SU-DHL-6 (cell line): ENCODE data around the gene PPP1R12B.

Source experiments
- H2AFZ ChIP-seq: fragments of 200-600 bp; sonication (generic); 2 replicates; pipeline ENCODE4 v1.6.1; 2014; ENCODE audit warnings: low read depth, mild to moderate bottlenecking, moderate library complexity, mixed read lengths, antibody characterized with exemption, low read length; ENCODE audit not compliant: severe bottlenecking
- H3F3A ChIP-seq: fragments of 200-600 bp; shearing (Covaris generic); 2 replicates; pipeline ENCODE4 v1.6.0; 2016; ENCODE audit warnings: antibody characterized with exemption, mild to moderate bottlenecking; ENCODE audit not compliant: insufficient read depth
- H3K27ac ChIP-seq: fragments of 200-600 bp; sonication (generic); 2 replicates; pipeline ENCODE4 v1.5.1; 2016; ENCODE audit warnings: low read depth, mild to moderate bottlenecking, low read length, moderate library complexity, mixed read lengths
- H3K27me3 ChIP-seq: fragments of 200-600 bp; sonication (generic), shearing (Covaris generic); 2 replicates; pipeline ENCODE4 v1.6.0; 2014; ENCODE audit warnings: mild to moderate bottlenecking, low read length
- H3K36me3 ChIP-seq: fragments of 200-600 bp; sonication (generic); 2 replicates; pipeline ENCODE4 v1.6.1; 2014; ENCODE audit warnings: mild to moderate bottlenecking, low read length, mixed read lengths
- H3K4me2 ChIP-seq: fragments of 300-600, 200-600 bp; shearing (Covaris generic), sonication (generic); 2 replicates; pipeline ENCODE4 v1.6.0; 2014; ENCODE audit warnings: low read length, low read depth, mild to moderate bottlenecking; ENCODE audit not compliant: poor library complexity, severe bottlenecking
- H3K4me3 ChIP-seq: fragments of 200-600 bp; sonication (generic); 2 replicates; pipeline ENCODE4 v1.5.1; 2014; ENCODE audit warnings: antibody characterized with exemption, low read length, mild to moderate bottlenecking, mixed read lengths; ENCODE audit not compliant: insufficient read depth, poor library complexity, severe bottlenecking
- H3K79me2 ChIP-seq: fragments of 200-600 bp; sonication (generic); 2 replicates; pipeline ENCODE4 v1.6.1; 2014; ENCODE audit warnings: mild to moderate bottlenecking, low read length, moderate library complexity; ENCODE audit not compliant: insufficient read depth
- H3K9ac ChIP-seq: fragments of 200-600 bp; sonication (generic); 2 replicates; pipeline ENCODE4 v1.7.0; 2014; ENCODE audit warnings: mild to moderate bottlenecking, low read length
- H3K9me2 ChIP-seq: fragments of 200-600 bp; sonication (generic); replicated peaks from 2 replicates; pipeline ENCODE4 v1.6.1; 2014; ENCODE audit warnings: low read length; ENCODE audit not compliant: insufficient read depth
- H3K9me3 ChIP-seq: fragments of 200-600 bp; sonication (generic); 2 replicates; pipeline ENCODE4 v1.6.1; 2014; ENCODE audit warnings: low read length, mixed read lengths; ENCODE audit not compliant: insufficient read depth
- H4K20me1 ChIP-seq: fragments of 200-600 bp; sonication (generic); 2 replicates; pipeline ENCODE4 v1.6.1; 2014; ENCODE audit warnings: low read depth, mild to moderate bottlenecking, antibody characterized with exemption, low read length, moderate library complexity, mixed read lengths
- CTCF ChIP-seq: fragments of 200-600 bp; sonication (generic); IDR thresholded peaks from one replicate; pipeline ENCODE4 v1.5.1; 2017; ENCODE audit warnings: antibody characterized with exemption, mild to moderate bottlenecking, low read length, moderate library complexity; ENCODE audit not compliant: insufficient read depth, poor library complexity, severe bottlenecking
- EZH2phosphoT487 ChIP-seq: fragments of 200-600 bp; sonication (generic), shearing (Covaris generic); conservative IDR thresholded peaks from 2 replicates; pipeline ENCODE4 v1.6.1; 2018; ENCODE audit warnings: mild to moderate bottlenecking, antibody characterized with exemption, low read length, moderate library complexity, mixed read lengths

PPP1R12B gene

GRCh38 chr1:202310746-202311145, 37.8 kb upstream of the PPP1R12B start:
- H4K20me1 ChIP-seq = no peaks in the 10 kb centered on the region
- no peak overlapping the region for H3K9ac ChIP-seq
- no peak overlapping the region for H3K4me2 ChIP-seq
- H3K79me2 ChIP-seq = no peaks in the 10 kb centered on the region
- H3K27me3 ChIP-seq = no peaks in the 10 kb centered on the region
- no peaks in the 10 kb centered on the region for H3F3A ChIP-seq
- H3K36me3 ChIP-seq = no peaks in the 10 kb centered on the region
- no peak overlapping the region for H3K27ac ChIP-seq
- H3K4me3 ChIP-seq = no peak overlapping the region
- H3K9me2 ChIP-seq = no peaks in the 10 kb centered on the region
- no peaks in the 10 kb centered on the region for H3K9me3 ChIP-seq
- no peak overlapping the region for H2AFZ ChIP-seq
- no peak for TF ChIP-seq EZH2phosphoT487

- no peak for TF ChIP-seq CTCF
- H3K9me3 ChIP-seq = no peaks in the 10 kb centered on the region
- H3F3A ChIP-seq = no peaks in the 10 kb centered on the region
- no peaks in the 10 kb centered on the region for H3K36me3 ChIP-seq
- no peaks in the 10 kb centered on the region for H3K9me2 ChIP-seq
- no peaks in the 10 kb centered on the region for H4K20me1 ChIP-seq
- no peak overlapping the region for H2AFZ ChIP-seq
- H3K27me3 ChIP-seq = no peaks in the 10 kb centered on the region
- H3K27ac ChIP-seq = no peak overlapping the region
- H3K4me2 ChIP-seq = no peak overlapping the region
- no peaks in the 10 kb centered on the region for H3K79me2 ChIP-seq
- no peak overlapping the region for H3K4me3 ChIP-seq
- no peak overlapping the region for H3K9ac ChIP-seq
Measured at GRCh38 chr1:202311875-202312635, 36.4 kb upstream of the PPP1R12B start.

GRCh38 chr1:202315576-202316168, 32.8 kb upstream of the PPP1R12B start:
- no peak overlapping the region for H3K4me2 ChIP-seq
- no peaks in the 10 kb centered on the region for H4K20me1 ChIP-seq
- no peaks in the 10 kb centered on the region for H3F3A ChIP-seq
- no peak overlapping the region for H3K27ac ChIP-seq
- no peak for TF ChIP-seq EZH2phosphoT487
- TF ChIP-seq CTCF = peak; percentile 92
- H3K9ac ChIP-seq = no peak overlapping the region
- no peaks in the 10 kb centered on the region for H3K9me3 ChIP-seq
- no peaks in the 10 kb centered on the region for H3K9me2 ChIP-seq
- H3K36me3 ChIP-seq = no peaks in the 10 kb centered on the region
- H3K27me3 ChIP-seq = no peaks in the 10 kb centered on the region
- no peak overlapping the region for H2AFZ ChIP-seq
- no peaks in the 10 kb centered on the region for H3K79me2 ChIP-seq
- no peak overlapping the region for H3K4me3 ChIP-seq

GRCh38 chr1:202316186-202316585, 32.3 kb upstream of the PPP1R12B start:
- H3K36me3 ChIP-seq = no peaks in the 10 kb centered on the region
- TF ChIP-seq EZH2phosphoT487 (no peak), CTCF (no peak)
- H3K9me3 ChIP-seq = no peaks in the 10 kb centered on the region
- no peaks in the 10 kb centered on the region for H3K9me2 ChIP-seq
- no peaks in the 10 kb centered on the region for H3K79me2 ChIP-seq
- H2AFZ ChIP-seq = no peak overlapping the region
- H3K4me2 ChIP-seq = no peak overlapping the region
- no peaks in the 10 kb centered on the region for H3F3A ChIP-seq
- H3K4me3 ChIP-seq = no peak overlapping the region
- H3K27me3 ChIP-seq = no peaks in the 10 kb centered on the region
- no peak overlapping the region for H3K9ac ChIP-seq
- H3K27ac ChIP-seq = no peak overlapping the region
- H4K20me1 ChIP-seq = no peaks in the 10 kb centered on the region
